ENCODE data around the gene TMEM259.

DNA sequence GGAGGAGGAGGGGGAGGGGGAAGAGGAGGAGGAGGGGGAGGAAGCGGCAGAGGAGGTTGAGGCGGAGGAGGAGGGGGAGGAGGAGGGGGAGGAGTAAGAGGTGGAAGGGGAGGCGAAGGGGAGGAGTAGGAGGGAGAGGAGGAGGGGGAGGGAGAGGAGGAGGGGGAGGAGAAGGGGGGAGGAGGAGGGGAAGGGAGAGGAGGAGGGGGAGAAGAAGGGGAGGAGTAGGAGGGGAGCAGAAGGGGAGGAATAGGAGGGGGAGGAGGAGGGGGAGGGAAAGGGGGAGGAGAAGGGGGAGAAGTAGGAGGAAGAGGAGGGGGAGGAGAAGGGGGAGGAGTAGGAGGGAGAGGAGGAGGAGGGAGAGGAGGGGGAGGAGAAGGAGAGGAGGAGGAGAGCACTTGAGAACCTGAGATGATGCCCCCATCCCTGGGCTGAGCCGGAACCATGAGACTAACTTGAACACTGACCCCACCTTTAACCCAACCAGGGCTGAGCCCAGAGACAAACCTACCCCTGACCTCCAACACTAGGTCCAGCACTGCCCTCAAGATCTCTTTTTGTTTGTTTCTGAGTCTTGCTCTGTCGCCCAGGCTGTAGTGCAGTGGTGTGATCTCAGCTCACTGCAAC lies 31.5 kb upstream of the TMEM259 start:
- TF ChIP-seq, protein P1, sequence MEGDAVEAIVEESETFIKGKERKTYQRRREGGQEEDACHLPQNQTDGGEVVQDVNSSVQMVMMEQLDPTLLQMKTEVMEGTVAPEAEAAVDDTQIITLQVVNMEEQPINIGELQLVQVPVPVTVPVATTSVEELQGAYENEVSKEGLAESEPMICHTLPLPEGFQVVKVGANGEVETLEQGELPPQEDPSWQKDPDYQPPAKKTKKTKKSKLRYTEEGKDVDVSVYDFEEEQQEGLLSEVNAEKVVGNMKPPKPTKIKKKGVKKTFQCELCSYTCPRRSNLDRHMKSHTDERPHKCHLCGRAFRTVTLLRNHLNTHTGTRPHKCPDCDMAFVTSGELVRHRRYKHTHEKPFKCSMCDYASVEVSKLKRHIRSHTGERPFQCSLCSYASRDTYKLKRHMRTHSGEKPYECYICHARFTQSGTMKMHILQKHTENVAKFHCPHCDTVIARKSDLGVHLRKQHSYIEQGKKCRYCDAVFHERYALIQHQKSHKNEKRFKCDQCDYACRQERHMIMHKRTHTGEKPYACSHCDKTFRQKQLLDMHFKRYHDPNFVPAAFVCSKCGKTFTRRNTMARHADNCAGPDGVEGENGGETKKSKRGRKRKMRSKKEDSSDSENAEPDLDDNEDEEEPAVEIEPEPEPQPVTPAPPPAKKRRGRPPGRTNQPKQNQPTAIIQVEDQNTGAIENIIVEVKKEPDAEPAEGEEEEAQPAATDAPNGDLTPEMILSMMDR (IDR thresholded peaks at IDR 0.05), result no peak
- TF ChIP-seq POLR2AphosphoS5 (IDR thresholded peaks at IDR 0.05) (no peak), POLR2A (IDR thresholded peaks at IDR 0.05) (no peak)
